GM23338 (cell line): ENCODE data around the gene NPPA. TPM values are rescaled to one million over a fixed set of nuclear protein-coding genes. Genes with fewer than 3 reads are reported as not detected.

Source experiments
- ATAC-seq: fragments of 200-7000 bp; cut with Tn5 transposase; 3 replicates; pipeline ENCODE4 v1.9.1; 2020
- DNase-seq: peaks from one replicate; pipeline ENCODE4 v3.0.0-alpha.2; 2015; ENCODE audit warnings: low spot score
- H2AFZ ChIP-seq: fragments of 200-600 bp; sonication (generic); 2 replicates; pipeline ENCODE4 v1.8.0; 2016; ENCODE audit warnings: antibody characterized with exemption, mild to moderate bottlenecking, moderate library complexity
- H3F3A ChIP-seq: fragments of 200-600 bp; sonication (generic); replicated peaks from 2 replicates; pipeline ENCODE4 v1.8.0; 2017; ENCODE audit warnings: antibody characterized with exemption, mixed run types, low read depth
- H3K27ac ChIP-seq: fragments of 200-600 bp; sonication (generic); 2 replicates; pipeline ENCODE4 v1.6.1; 2016; ENCODE audit warnings: low read depth
- H3K27me3 ChIP-seq: fragments of 200-600 bp; sonication (generic); 2 replicates; pipeline ENCODE4 v1.8.0; 2016; ENCODE audit warnings: mild to moderate bottlenecking, mixed run types, moderate library complexity; ENCODE audit not compliant: insufficient read depth
- H3K36me3 ChIP-seq: fragments of 200-600 bp; sonication (generic); 2 replicates; pipeline ENCODE4 v1.8.0; 2016; ENCODE audit warnings: mild to moderate bottlenecking; ENCODE audit not compliant: insufficient read depth
- H3K4me1 ChIP-seq: fragments of 200-600 bp; sonication (generic); 2 replicates; pipeline ENCODE4 v1.8.0; 2016; ENCODE audit warnings: mild to moderate bottlenecking, moderate library complexity; ENCODE audit not compliant: insufficient read depth
- H3K4me2 ChIP-seq: fragments of 200-600 bp; sonication (generic); 2 replicates; pipeline ENCODE4 v1.7.1; 2017; ENCODE audit warnings: mixed run types
- H3K4me3 ChIP-seq: fragments of 200-600 bp; sonication (generic); 2 replicates; pipeline ENCODE4 v1.6.1; 2016; ENCODE audit warnings: mixed run types
- H3K79me2 ChIP-seq: fragments of 200-600 bp; sonication (generic); replicated peaks from 2 replicates; pipeline ENCODE4 v1.8.0; 2017; ENCODE audit warnings: mild to moderate bottlenecking; ENCODE audit not compliant: insufficient read depth
- H3K9me2 ChIP-seq: fragments of 200-600 bp; sonication (generic); 2 replicates; pipeline ENCODE4 v1.8.0; 2017; ENCODE audit not compliant: insufficient read depth
- H4K20me1 ChIP-seq: fragments of 200-600 bp; sonication (generic); replicated peaks from 2 replicates; pipeline ENCODE4 v1.8.0; 2017; ENCODE audit warnings: mild to moderate bottlenecking; ENCODE audit not compliant: insufficient read depth
- H3K27ac Mint-ChIP-seq: 2 replicates; pipeline ENCODE4 v1.8.0; 2020; ENCODE audit warnings: inconsistent platforms, mild to moderate bottlenecking, moderate library complexity, mixed read lengths
- H3K27me3 Mint-ChIP-seq: 3 replicates; pipeline ENCODE4 v1.8.0; 2022; ENCODE audit warnings: low read depth, mild to moderate bottlenecking, moderate library complexity, mixed read lengths, inconsistent platforms; ENCODE audit not compliant: insufficient read depth, poor library complexity
- H3K36me3 Mint-ChIP-seq: 3 replicates; pipeline ENCODE4 v1.8.0; 2021; ENCODE audit warnings: low read depth, mild to moderate bottlenecking, inconsistent platforms, moderate library complexity, mixed read lengths
- H3K4me1 Mint-ChIP-seq: 3 replicates; pipeline ENCODE4 v1.8.0; 2020; ENCODE audit warnings: mild to moderate bottlenecking, inconsistent platforms, mixed read lengths
- H3K4me3 Mint-ChIP-seq: 3 replicates; pipeline ENCODE4 v1.8.0; 2021; ENCODE audit warnings: moderate library complexity, mild to moderate bottlenecking, inconsistent platforms, mixed read lengths
- H3K9me3 Mint-ChIP-seq: 3 replicates; pipeline ENCODE4 v1.8.0; 2020; ENCODE audit warnings: moderate library complexity, mild to moderate bottlenecking, inconsistent platforms, mixed read lengths
- CREB1 ChIP-seq: fragments of 250-450 bp; sonication (Bioruptor Pico); IDR thresholded peaks from 2 replicates; pipeline ENCODE4 v1.5.0; 2020; ENCODE audit warnings: low read depth, mild to moderate bottlenecking, moderate library complexity
- ETS1 ChIP-seq: IDR thresholded peaks from 2 replicates; pipeline ENCODE4 v1.6.1; 2016; ENCODE audit warnings: antibody characterized with exemption
- EZH2 ChIP-seq: fragments of 200-600 bp; sonication (generic); IDR thresholded peaks from one replicate; pipeline ENCODE4 v1.8.0; 2017; ENCODE audit warnings: antibody characterized with exemption, mild to moderate bottlenecking, low read depth; ENCODE audit not compliant: unreplicated experiment
- EZH2phosphoT487 ChIP-seq: fragments of 200-600 bp; sonication (generic); IDR thresholded peaks from one replicate; pipeline ENCODE4 v1.8.1; 2018; ENCODE audit warnings: antibody characterized with exemption; ENCODE audit not compliant: unreplicated experiment
- JUNB ChIP-seq: IDR thresholded peaks from one replicate; pipeline ENCODE4 v1.6.1; 2016; ENCODE audit warnings: antibody characterized with exemption; ENCODE audit not compliant: unreplicated experiment
- NANOG ChIP-seq: IDR thresholded peaks from 2 replicates; pipeline ENCODE4 v1.6.1; 2016; ENCODE audit warnings: antibody characterized with exemption, borderline replicate concordance
- POLR2AphosphoS5 ChIP-seq: IDR thresholded peaks from 2 replicates; pipeline ENCODE4 v1.6.1; 2016; ENCODE audit warnings: antibody characterized with exemption, low read depth
- STAT1 ChIP-seq: IDR thresholded peaks from one replicate; pipeline ENCODE4 v1.6.1; 2016; ENCODE audit warnings: antibody characterized with exemption; ENCODE audit not compliant: unreplicated experiment
- ZNF114 ChIP-seq: fragments of 250-450 bp; sonication (Bioruptor Pico); IDR thresholded peaks from 2 replicates; pipeline ENCODE4 v1.5.0; 2020; ENCODE audit warnings: mild to moderate bottlenecking, moderate library complexity
- ZNF331 ChIP-seq: fragments of 250-450 bp; sonication (Bioruptor Pico); IDR thresholded peaks from 2 replicates; pipeline ENCODE4 v1.5.0; 2020; ENCODE audit warnings: low read depth, mild to moderate bottlenecking, moderate library complexity
- ZNF462 ChIP-seq: fragments of 250-450 bp; sonication (Bioruptor Pico); IDR thresholded peaks from 2 replicates; pipeline ENCODE4 v1.5.0; 2020; ENCODE audit warnings: mild to moderate bottlenecking, moderate library complexity
- polyA plus RNA-seq: library from polyadenylated mRNA; unstranded; fragments of >200 nt; fragmentation: Nextera tagmentation; extraction: Ambion mirVana; gene quantifications from 2 replicates; pipeline ENCODE4 v1.2.1, GENCODE V29; 2016
- total RNA-seq: library from RNA; depleted of rRNA; stranded (reverse); fragments of >200 nt; shearing (Covaris generic); gene quantifications from 2 replicates; pipeline ENCODE4 v1.2.3, GENCODE V29; 2014
- TF ChIP-seq, protein P1 (sequence below), 2 experiments: fragments of 200-600 bp in 1 of 2; sonication (generic) in 1 of 2; conservative IDR thresholded peaks; 2 replicates each; pipeline versions ENCODE4 v1.5.1 to v1.6.1; 2016 to 2017; ENCODE audit warnings: antibody characterized with exemption in 2 of 2, low read depth in 2 of 2, mild to moderate bottlenecking in 2 of 2, moderate library complexity in 1 of 2
- TF ChIP-seq, protein P2 (sequence below): IDR thresholded peaks from one replicate; pipeline ENCODE4 v1.6.1; 2018; ENCODE audit warnings: antibody characterized with exemption; ENCODE audit not compliant: unreplicated experiment

NPPA gene
- total and polyA plus RNA-seq, 2 experiments from 2014 or later: 0.29 TPM; not detected in 1

GRCh38 chr1:11880181-11880575 lies 32.6 kb upstream of the NPPA start:
- no peaks in the 10 kb centered on the region for H3F3A ChIP-seq
- no peak for TF ChIP-seq CREB1
- TF ChIP-seq, protein P1, sequence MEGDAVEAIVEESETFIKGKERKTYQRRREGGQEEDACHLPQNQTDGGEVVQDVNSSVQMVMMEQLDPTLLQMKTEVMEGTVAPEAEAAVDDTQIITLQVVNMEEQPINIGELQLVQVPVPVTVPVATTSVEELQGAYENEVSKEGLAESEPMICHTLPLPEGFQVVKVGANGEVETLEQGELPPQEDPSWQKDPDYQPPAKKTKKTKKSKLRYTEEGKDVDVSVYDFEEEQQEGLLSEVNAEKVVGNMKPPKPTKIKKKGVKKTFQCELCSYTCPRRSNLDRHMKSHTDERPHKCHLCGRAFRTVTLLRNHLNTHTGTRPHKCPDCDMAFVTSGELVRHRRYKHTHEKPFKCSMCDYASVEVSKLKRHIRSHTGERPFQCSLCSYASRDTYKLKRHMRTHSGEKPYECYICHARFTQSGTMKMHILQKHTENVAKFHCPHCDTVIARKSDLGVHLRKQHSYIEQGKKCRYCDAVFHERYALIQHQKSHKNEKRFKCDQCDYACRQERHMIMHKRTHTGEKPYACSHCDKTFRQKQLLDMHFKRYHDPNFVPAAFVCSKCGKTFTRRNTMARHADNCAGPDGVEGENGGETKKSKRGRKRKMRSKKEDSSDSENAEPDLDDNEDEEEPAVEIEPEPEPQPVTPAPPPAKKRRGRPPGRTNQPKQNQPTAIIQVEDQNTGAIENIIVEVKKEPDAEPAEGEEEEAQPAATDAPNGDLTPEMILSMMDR (conservative IDR thresholded peaks at IDR 0.05; ENCODE audit: low read depth in 2 of 2): no peak
- TF ChIP-seq, protein P2, sequence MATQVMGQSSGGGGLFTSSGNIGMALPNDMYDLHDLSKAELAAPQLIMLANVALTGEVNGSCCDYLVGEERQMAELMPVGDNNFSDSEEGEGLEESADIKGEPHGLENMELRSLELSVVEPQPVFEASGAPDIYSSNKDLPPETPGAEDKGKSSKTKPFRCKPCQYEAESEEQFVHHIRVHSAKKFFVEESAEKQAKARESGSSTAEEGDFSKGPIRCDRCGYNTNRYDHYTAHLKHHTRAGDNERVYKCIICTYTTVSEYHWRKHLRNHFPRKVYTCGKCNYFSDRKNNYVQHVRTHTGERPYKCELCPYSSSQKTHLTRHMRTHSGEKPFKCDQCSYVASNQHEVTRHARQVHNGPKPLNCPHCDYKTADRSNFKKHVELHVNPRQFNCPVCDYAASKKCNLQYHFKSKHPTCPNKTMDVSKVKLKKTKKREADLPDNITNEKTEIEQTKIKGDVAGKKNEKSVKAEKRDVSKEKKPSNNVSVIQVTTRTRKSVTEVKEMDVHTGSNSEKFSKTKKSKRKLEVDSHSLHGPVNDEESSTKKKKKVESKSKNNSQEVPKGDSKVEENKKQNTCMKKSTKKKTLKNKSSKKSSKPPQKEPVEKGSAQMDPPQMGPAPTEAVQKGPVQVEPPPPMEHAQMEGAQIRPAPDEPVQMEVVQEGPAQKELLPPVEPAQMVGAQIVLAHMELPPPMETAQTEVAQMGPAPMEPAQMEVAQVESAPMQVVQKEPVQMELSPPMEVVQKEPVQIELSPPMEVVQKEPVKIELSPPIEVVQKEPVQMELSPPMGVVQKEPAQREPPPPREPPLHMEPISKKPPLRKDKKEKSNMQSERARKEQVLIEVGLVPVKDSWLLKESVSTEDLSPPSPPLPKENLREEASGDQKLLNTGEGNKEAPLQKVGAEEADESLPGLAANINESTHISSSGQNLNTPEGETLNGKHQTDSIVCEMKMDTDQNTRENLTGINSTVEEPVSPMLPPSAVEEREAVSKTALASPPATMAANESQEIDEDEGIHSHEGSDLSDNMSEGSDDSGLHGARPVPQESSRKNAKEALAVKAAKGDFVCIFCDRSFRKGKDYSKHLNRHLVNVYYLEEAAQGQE: no peak
- no peak for TF ChIP-seq ZNF114 (CRISPR knock-in tag)
- no peak for TF ChIP-seq EZH2phosphoT487
- TF ChIP-seq JUNB: no peak
- no peak for TF ChIP-seq EZH2
- no peak for TF ChIP-seq ETS1
- TF ChIP-seq ZNF331 (CRISPR knock-in tag): no peak
- TF ChIP-seq POLR2AphosphoS5: no peak
- no peak for TF ChIP-seq STAT1
- TF ChIP-seq ZNF462: no peak
- TF ChIP-seq NANOG: no peak
- no peak overlapping the region for H3K27ac Mint-ChIP-seq
- no peak overlapping the region for H3K27ac ChIP-seq
- no peak for DNase-seq
- H3K4me2 ChIP-seq: no peak overlapping the region
- H3K4me3 ChIP-seq: no peak overlapping the region
- H3K4me1 Mint-ChIP-seq: peaks cover 8% of the 10 kb centered on the region
- no peaks in the 10 kb centered on the region for H3K9me3 Mint-ChIP-seq
- H3K27me3 ChIP-seq: no peaks in the 10 kb centered on the region
- peaks cover 5% of the 10 kb centered on the region for H3K27me3 Mint-ChIP-seq
- H2AFZ ChIP-seq: no peak overlapping the region
- H3K36me3 ChIP-seq: no peaks in the 10 kb centered on the region
- no peak for ATAC-seq
- peaks cover 3% of the 10 kb centered on the region; the same call in 1 of the 2 replicates for H3K4me1 ChIP-seq
- H3K36me3 Mint-ChIP-seq: no peaks in the 10 kb centered on the region; the same call in 2 of the 3 replicates
- H3K79me2 ChIP-seq: no peaks in the 10 kb centered on the region
- H3K9me2 ChIP-seq: no peaks in the 10 kb centered on the region
- no peak overlapping the region for H3K4me3 Mint-ChIP-seq
- H4K20me1 ChIP-seq: no peaks in the 10 kb centered on the region
